ENCODE results near the gene LMBR1L. TPM values are rescaled to one million over a fixed set of nuclear protein-coding genes. Genes with fewer than 3 reads are reported as not detected.

The LMBR1L gene
- total and polyA plus RNA-seq, 5 donors from 2014 or later, result 59.0 to 315 (median 65.2) TPM

GRCh38 chr12:49054096-49054495, 56.6 kb downstream of the LMBR1L start:
- no peak for DNase-seq
- peaks cover 15 to 72% (median 47%) of the 10 kb centered on the region in 4 donors for H3K4me1 Mint-ChIP-seq
- peaks cover 44% of the 10 kb centered on the region for H3K4me1 ChIP-seq (ENCODE audit: control insufficient read depth, insufficient read depth, low read length, poor library complexity, severe bottlenecking)

GRCh38 chr12:49052451-49053208, 58.0 kb downstream of the LMBR1L start:
- H3K36me3 Mint-ChIP-seq, result peaks cover 48% of the 10 kb centered on the region
- no peak overlapping the region for H3K27ac ChIP-seq (ENCODE audit: insufficient read depth, low read length, poor library complexity, severe bottlenecking)
- peaks cover 30% of the 10 kb centered on the region for H3K4me1 ChIP-seq (ENCODE audit: control insufficient read depth, insufficient read depth, low read length, poor library complexity, severe bottlenecking)
- no peaks in the 10 kb centered on the region for H3K9me3 ChIP-seq (ENCODE audit: control insufficient read depth in 2 of 2, low read length in 2 of 2)
- H3K4me3 Mint-ChIP-seq, result peak overlapping the region in 1 of 4 donors; percentile 19
- H3K9me3 Mint-ChIP-seq, result no peaks in the 10 kb centered on the region
- ATAC-seq (ENCODE audit: low read depth in 2 of 2) (no peak), DNase-seq (no peak)
- H3K27me3 ChIP-seq (ENCODE audit: control insufficient read depth, insufficient read depth, low read length), result no peaks in the 10 kb centered on the region
- H3K36me3 ChIP-seq (ENCODE audit: control insufficient read depth, insufficient read depth, low read length), result peaks cover 74% of the 10 kb centered on the region
- no peaks in the 10 kb centered on the region for H3K27me3 Mint-ChIP-seq
- no peak overlapping the region for H3K4me3 ChIP-seq (ENCODE audit: low read depth, low read length)
- no peak overlapping the region for H3K27ac Mint-ChIP-seq
- H3K4me1 Mint-ChIP-seq, result peaks cover 10 to 59% (median 37%) of the 10 kb centered on the region in 4 donors

More at GRCh38 chr12:49054096-49054495, 56.6 kb downstream of the LMBR1L start:
- ATAC-seq (ENCODE audit: low read depth in 2 of 2), result no peak
- H3K4me3 ChIP-seq (ENCODE audit: low read depth, low read length), result no peak overlapping the region
- H3K4me3 Mint-ChIP-seq, result no peak overlapping the region
- H3K27ac ChIP-seq (ENCODE audit: insufficient read depth, low read length, poor library complexity, severe bottlenecking), result no peak overlapping the region
- H3K9me3 Mint-ChIP-seq, result no peaks in the 10 kb centered on the region
- peaks cover 59% of the 10 kb centered on the region for H3K36me3 ChIP-seq (ENCODE audit: control insufficient read depth, insufficient read depth, low read length)
- H3K9me3 ChIP-seq (ENCODE audit: control insufficient read depth in 2 of 2, low read length in 2 of 2), result no peaks in the 10 kb centered on the region
- H3K27ac Mint-ChIP-seq, result no peak overlapping the region
- H3K27me3 Mint-ChIP-seq, result peaks cover under 1% of the 10 kb centered on the region
- H3K27me3 ChIP-seq (ENCODE audit: control insufficient read depth, insufficient read depth, low read length), result no peaks in the 10 kb centered on the region
- H3K36me3 Mint-ChIP-seq, result peaks cover 35% of the 10 kb centered on the region

- Mint-ChIP-seq H3K4me1 (peaks cover 10 to 52% (median 30%) of the 10 kb centered on the region in 4 donors), H3K27me3 (no peaks in the 10 kb centered on the region), H3K36me3 (peaks cover 50% of the 10 kb centered on the region), H3K9me3 (no peaks in the 10 kb centered on the region), H3K27ac (no peak overlapping the region), H3K4me3 (peak overlapping the region in 1 of 4 donors; percentile 19)
- Histone ChIP-seq H3K4me3 (ENCODE audit: low read depth, low read length) (no peak overlapping the region), H3K4me1 (ENCODE audit: control insufficient read depth, insufficient read depth, low read length, poor library complexity, severe bottlenecking) (peaks cover 22% of the 10 kb centered on the region), H3K27ac (ENCODE audit: insufficient read depth, low read length, poor library complexity, severe bottlenecking) (no peak overlapping the region), H3K27me3 (ENCODE audit: control insufficient read depth, insufficient read depth, low read length) (no peaks in the 10 kb centered on the region), H3K9me3 (ENCODE audit: control insufficient read depth in 2 of 2, low read length in 2 of 2) (no peaks in the 10 kb centered on the region), H3K36me3 (ENCODE audit: control insufficient read depth, insufficient read depth, low read length) (peaks cover 78% of the 10 kb centered on the region)
- ATAC-seq (ENCODE audit: low read depth in 2 of 2) (no peak), DNase-seq (no peak)
These were observed 58.7 kb downstream of the LMBR1L start for GRCh38 chr12:49051777-49052438.

- H3K9me3 ChIP-seq (ENCODE audit: control insufficient read depth in 2 of 2, low read length in 2 of 2), result no peaks in the 10 kb centered on the region
- no peak overlapping the region for H3K27ac ChIP-seq (ENCODE audit: insufficient read depth, low read length, poor library complexity, severe bottlenecking)
- Mint-ChIP-seq H3K27me3 (no peaks in the 10 kb centered on the region), H3K36me3 (peaks cover 53% of the 10 kb centered on the region), H3K4me3 (no peak overlapping the region), H3K9me3 (no peaks in the 10 kb centered on the region), H3K27ac (no peak overlapping the region), H3K4me1 (peaks cover 6 to 46% (median 24%) of the 10 kb centered on the region in 4 donors)
- no peaks in the 10 kb centered on the region for H3K27me3 ChIP-seq (ENCODE audit: control insufficient read depth, insufficient read depth, low read length)
- H3K36me3 ChIP-seq (ENCODE audit: control insufficient read depth, insufficient read depth, low read length), result peaks cover 83% of the 10 kb centered on the region
- H3K4me1 ChIP-seq (ENCODE audit: control insufficient read depth, insufficient read depth, low read length, poor library complexity, severe bottlenecking), result peaks cover 17% of the 10 kb centered on the region
- H3K4me3 ChIP-seq (ENCODE audit: low read depth, low read length), result no peak overlapping the region
- ATAC-seq (ENCODE audit: low read depth in 2 of 2) (no peak), DNase-seq (no peak)
These were observed 59.3 kb downstream of the LMBR1L start for GRCh38 chr12:49051373-49051764.

GRCh38 chr12:49050507-49051372, 59.9 kb downstream of the LMBR1L start:
- ATAC-seq (ENCODE audit: low read depth in 2 of 2) (no peak), DNase-seq (no peak)
- peaks cover under 1 to 40% (median 18%) of the 10 kb centered on the region in 4 donors for H3K4me1 Mint-ChIP-seq
- H3K36me3 ChIP-seq (ENCODE audit: control insufficient read depth, insufficient read depth, low read length), result peaks cover 89% of the 10 kb centered on the region
- H3K27me3 Mint-ChIP-seq, result no peaks in the 10 kb centered on the region
- H3K4me3 ChIP-seq (ENCODE audit: low read depth, low read length), result no peak overlapping the region
- H3K9me3 Mint-ChIP-seq, result no peaks in the 10 kb centered on the region
- H3K4me3 Mint-ChIP-seq, result no peak overlapping the region
- peaks cover 11% of the 10 kb centered on the region for H3K4me1 ChIP-seq (ENCODE audit: control insufficient read depth, insufficient read depth, low read length, poor library complexity, severe bottlenecking)
- H3K9me3 ChIP-seq (ENCODE audit: control insufficient read depth in 2 of 2, low read length in 2 of 2), result no peaks in the 10 kb centered on the region
- no peaks in the 10 kb centered on the region for H3K27me3 ChIP-seq (ENCODE audit: control insufficient read depth, insufficient read depth, low read length)
- no peak overlapping the region for H3K27ac Mint-ChIP-seq
- H3K36me3 Mint-ChIP-seq, result peaks cover 55% of the 10 kb centered on the region
- H3K27ac ChIP-seq (ENCODE audit: insufficient read depth, low read length, poor library complexity, severe bottlenecking), result no peak overlapping the region

DNA sequence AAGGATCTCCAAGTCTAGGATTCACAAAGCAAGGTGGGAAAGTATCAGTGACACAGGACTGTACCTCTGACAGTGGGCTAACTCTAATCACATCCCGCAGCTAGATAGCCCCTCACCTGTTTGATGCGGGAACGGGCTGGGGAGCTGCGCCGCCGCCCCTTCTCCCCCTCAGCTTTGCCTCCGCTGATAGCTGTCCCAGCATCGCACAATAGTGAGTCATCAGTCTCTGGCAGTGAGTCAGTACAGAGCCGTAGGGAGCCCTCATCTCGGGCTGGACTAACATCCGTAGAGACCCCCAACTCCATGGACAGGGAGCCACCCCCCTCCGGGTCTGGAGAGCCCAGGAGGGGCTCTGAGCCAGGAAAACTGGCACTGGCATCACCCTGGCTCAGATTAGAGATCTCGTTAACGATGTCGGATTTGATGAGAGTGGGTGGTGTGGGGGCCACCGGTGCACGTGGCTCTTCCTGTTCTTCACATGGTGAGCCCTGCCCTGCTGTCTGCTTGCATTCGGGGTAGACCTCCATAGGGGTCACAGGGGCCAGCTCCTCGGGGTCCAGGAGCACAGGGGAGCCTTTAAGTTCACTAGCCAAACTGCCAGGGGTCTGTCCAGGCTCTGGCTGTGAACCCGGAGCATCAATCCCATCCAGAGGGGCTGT, 61.0 kb downstream of the LMBR1L start:
- H3K4me3 Mint-ChIP-seq, result no peak overlapping the region
- no peaks in the 10 kb centered on the region for H3K9me3 Mint-ChIP-seq
- DNase-seq (no peak), ATAC-seq (ENCODE audit: low read depth in 2 of 2) (no peak)
- H3K9me3 ChIP-seq (ENCODE audit: control insufficient read depth in 2 of 2, low read length in 2 of 2), result no peaks in the 10 kb centered on the region
- H3K27me3 Mint-ChIP-seq, result no peaks in the 10 kb centered on the region
- peaks cover 3% of the 10 kb centered on the region for H3K4me1 ChIP-seq (ENCODE audit: control insufficient read depth, insufficient read depth, low read length, poor library complexity, severe bottlenecking)
- peaks cover 93% of the 10 kb centered on the region for H3K36me3 ChIP-seq (ENCODE audit: control insufficient read depth, insufficient read depth, low read length)
- no peak overlapping the region for H3K27ac Mint-ChIP-seq
- peaks cover 0 to 30% (median 8%) of the 10 kb centered on the region in 4 donors for H3K4me1 Mint-ChIP-seq
- H3K27me3 ChIP-seq (ENCODE audit: control insufficient read depth, insufficient read depth, low read length), result no peaks in the 10 kb centered on the region
- H3K27ac ChIP-seq (ENCODE audit: insufficient read depth, low read length, poor library complexity, severe bottlenecking), result no peak overlapping the region
- H3K36me3 Mint-ChIP-seq, result peaks cover 51% of the 10 kb centered on the region
- no peak overlapping the region for H3K4me3 ChIP-seq (ENCODE audit: low read depth, low read length)

DNA sequence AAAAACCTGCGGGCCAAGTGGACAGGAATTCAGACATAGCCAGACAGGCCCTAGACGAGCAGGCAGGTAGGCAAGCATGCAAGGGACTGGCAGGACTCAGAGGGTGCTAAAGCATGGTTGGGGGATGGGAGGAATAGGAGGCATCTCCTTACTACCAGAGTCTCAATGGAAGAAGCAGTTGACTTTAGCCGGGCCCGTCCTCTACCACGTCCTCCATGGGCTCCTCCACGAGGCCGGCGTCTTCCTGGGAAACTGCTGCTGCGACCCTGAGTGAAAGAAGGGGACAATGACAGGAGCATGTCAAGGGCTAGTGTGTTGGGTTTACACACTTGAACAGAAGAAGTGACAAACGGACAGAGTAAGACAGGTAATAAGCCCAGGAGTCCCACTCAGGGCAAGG, 61.7 kb downstream of the LMBR1L start:
- H3K4me1 Mint-ChIP-seq, result peaks cover 0 to 24% (median 6%) of the 10 kb centered on the region in 4 donors
- H3K4me3 Mint-ChIP-seq, result no peak overlapping the region
- H3K27ac Mint-ChIP-seq, result no peak overlapping the region

More for the DNA sequence above, 61.7 kb downstream of the LMBR1L start:
- ATAC-seq (ENCODE audit: low read depth in 2 of 2), result no peak
- H3K36me3 ChIP-seq (ENCODE audit: control insufficient read depth, insufficient read depth, low read length), result peaks cover 91% of the 10 kb centered on the region
- Mint-ChIP-seq H3K27me3 (no peaks in the 10 kb centered on the region), H3K9me3 (no peaks in the 10 kb centered on the region), H3K36me3 (peaks cover 55% of the 10 kb centered on the region)
- H3K4me3 ChIP-seq (ENCODE audit: low read depth, low read length), result no peak overlapping the region
- H3K4me1 ChIP-seq (ENCODE audit: control insufficient read depth, insufficient read depth, low read length, poor library complexity, severe bottlenecking), result no peaks in the 10 kb centered on the region
- no peak for DNase-seq
- H3K27ac ChIP-seq (ENCODE audit: insufficient read depth, low read length, poor library complexity, severe bottlenecking), result no peak overlapping the region
- H3K9me3 ChIP-seq (ENCODE audit: control insufficient read depth in 2 of 2, low read length in 2 of 2), result no peaks in the 10 kb centered on the region
- no peaks in the 10 kb centered on the region for H3K27me3 ChIP-seq (ENCODE audit: control insufficient read depth, insufficient read depth, low read length)
